Activated CD4-positive, alpha-beta T cell treated with anti-CD3 and anti-CD28 coated beads, Interleukin-2, amount 10 ng/mL, durations not matched to agents 7 days and 5 days (primary cell): ENCODE measurements around the gene RRP1B. TPM values are rescaled to one million over a fixed set of nuclear protein-coding genes. Genes with fewer than 3 reads are reported as not detected.
"Not testable (repeated sequence)": the region's sequence is repeated elsewhere in the genome, so short reads cannot be mapped to it uniquely, and the experiment has no call there.

Experiments
- CTCF ChIA-PET: fragments of 350-600 bp; sonication (Branson Sonifier 250); formaldehyde crosslinking; loops from one replicate; lab custom pipeline; 2021; ENCODE audit warnings: antibody characterized with exemption; lab: Charles Lee
- POLR2A ChIA-PET: fragments of 350-600 bp; sonication (Branson Sonifier 250); formaldehyde crosslinking; loops from one replicate; lab custom pipeline; 2021; ENCODE audit warnings: antibody characterized with exemption; lab: Charles Lee
- DNase-seq: peaks from one replicate; pipeline ENCODE4 v3.0.0-alpha.2; 2020
- H3K27ac Mint-ChIP-seq: one replicate; pipeline ENCODE4 v1.8.0; 2021; ENCODE audit warnings: mild to moderate bottlenecking, moderate library complexity, mixed read lengths
- H3K27me3 Mint-ChIP-seq: one replicate; pipeline ENCODE4 v1.8.0; 2021; ENCODE audit warnings: mixed read lengths
- H3K36me3 Mint-ChIP-seq: one replicate; pipeline ENCODE4 v1.8.0; 2021; ENCODE audit warnings: low read depth, mixed read lengths
- H3K4me1 Mint-ChIP-seq: one replicate; pipeline ENCODE4 v1.8.0; 2021; ENCODE audit warnings: mixed read lengths
- H3K4me3 Mint-ChIP-seq: one replicate; pipeline ENCODE4 v1.8.0; 2021; ENCODE audit warnings: mild to moderate bottlenecking, moderate library complexity, mixed read lengths
- H3K9me3 Mint-ChIP-seq: one replicate; pipeline ENCODE4 v1.8.0; 2021; ENCODE audit warnings: mixed read lengths
- total RNA-seq, 2 experiments: library from RNA; stranded (reverse); gene quantifications; one replicate each; pipeline ENCODE4 v1.2.3, GENCODE V29; 2021

The RRP1B gene
- total RNA-seq, 2 experiments from 2014 or later, result 47.7 to 48.1 TPM

DNA sequence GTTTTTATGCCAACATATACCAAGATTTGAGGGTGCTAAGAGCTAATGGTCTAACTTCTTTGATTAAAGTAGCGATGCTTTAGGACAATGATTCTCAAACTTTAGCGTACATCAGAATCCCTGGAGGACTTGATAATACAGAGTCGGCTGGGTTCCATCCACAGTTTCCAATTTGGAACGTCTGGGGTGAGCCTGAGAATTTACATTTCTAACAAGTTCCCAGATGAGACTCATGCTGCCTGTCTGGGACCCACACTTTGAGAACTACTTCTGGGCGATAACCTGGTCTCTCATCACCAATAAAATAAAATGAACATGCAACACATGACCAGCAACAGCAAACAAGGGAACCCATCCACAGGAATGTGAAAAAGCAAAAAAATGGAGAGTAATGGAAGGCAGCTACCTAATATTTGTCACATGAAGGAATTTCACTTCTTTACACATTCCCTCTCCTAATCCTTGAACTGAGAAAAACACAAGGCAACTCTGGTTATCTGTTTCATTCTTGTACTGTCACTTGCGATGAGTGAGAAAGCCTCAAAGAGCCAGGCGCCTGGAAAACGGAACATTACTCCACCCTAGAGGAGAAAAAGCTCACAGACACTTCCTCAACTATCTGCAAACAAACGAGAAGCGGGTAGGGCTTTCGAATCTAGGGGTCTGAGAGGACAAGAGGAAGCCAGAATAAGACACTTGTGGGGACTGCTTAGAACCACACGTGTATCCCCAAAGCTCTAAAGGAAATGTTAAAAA, 14.0 kb upstream of the RRP1B start:
- peak; percentile 48 for DNase-seq

DNA sequence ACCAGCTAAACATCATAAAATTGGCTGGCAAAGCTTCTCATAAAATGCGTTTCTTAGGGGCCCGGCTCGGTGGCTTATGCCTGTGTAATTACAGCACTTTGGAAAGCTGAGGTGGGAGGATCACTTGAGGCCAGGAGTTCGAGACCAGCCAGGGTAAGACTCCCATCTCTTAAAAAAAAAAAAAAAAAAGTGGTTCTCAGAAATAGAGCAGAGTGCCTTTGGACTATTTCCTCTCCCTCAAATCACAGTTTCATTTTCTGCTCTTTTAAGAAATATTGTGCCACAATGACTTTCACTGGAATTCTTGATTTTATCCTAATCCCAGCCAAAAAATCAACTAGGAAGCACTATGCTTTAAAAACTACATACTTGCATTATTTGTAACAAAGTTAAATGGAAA, 13.4 kb upstream of the RRP1B start:
- ChIA-PET POLR2A (no interaction called here), CTCF (interaction anchor here (0.5 to 1.7 kb wide), 2 partner anchors 10 to 52 kb away, joined by 3 to 6 read pairs; no protein-coding TSS in a partner anchor)
- peak overlapping the region; percentile 74 for H3K27ac Mint-ChIP-seq
- no peaks in the 10 kb centered on the region for H3K36me3 Mint-ChIP-seq
- no peak for DNase-seq
- H3K27me3 Mint-ChIP-seq, result peaks cover 6% of the 10 kb centered on the region
- H3K4me1 Mint-ChIP-seq, result peaks cover 22% of the 10 kb centered on the region
- H3K9me3 Mint-ChIP-seq, result no peaks in the 10 kb centered on the region
- H3K4me3 Mint-ChIP-seq, result peak overlapping the region; percentile 38

More for the DNA sequence above, 14.0 kb upstream of the RRP1B start:
- H3K4me3 Mint-ChIP-seq, result peak overlapping the region; percentile 38
- POLR2A ChIA-PET, result no interaction called here
- H3K9me3 Mint-ChIP-seq, result no peaks in the 10 kb centered on the region
- CTCF ChIA-PET, result interaction anchor here (0.5 to 1.7 kb wide), 2 partner anchors 11 to 52 kb away, joined by 3 to 6 read pairs; no protein-coding TSS in a partner anchor
- no peaks in the 10 kb centered on the region for H3K36me3 Mint-ChIP-seq
- peak overlapping the region; percentile 74 for H3K27ac Mint-ChIP-seq
- peaks cover 22% of the 10 kb centered on the region for H3K4me1 Mint-ChIP-seq
- peaks cover 6% of the 10 kb centered on the region for H3K27me3 Mint-ChIP-seq

- H3K9me3 Mint-ChIP-seq, result no peaks in the 10 kb centered on the region
- H3K27me3 Mint-ChIP-seq, result peaks cover 6% of the 10 kb centered on the region
- H3K27ac Mint-ChIP-seq, result no peak overlapping the region
- POLR2A ChIA-PET, result no interaction called here
- DNase-seq, result peak; percentile 86
- no peaks in the 10 kb centered on the region for H3K36me3 Mint-ChIP-seq
- CTCF ChIA-PET, result interaction anchor here (0.6 to 1.8 kb wide), 2 partner anchors 9 to 62 kb away, joined by 3 to 5 read pairs; no protein-coding TSS in a partner anchor
- H3K4me1 Mint-ChIP-seq, result peaks cover 22% of the 10 kb centered on the region
- H3K4me3 Mint-ChIP-seq, result no peak overlapping the region
Observed at GRCh38 chr21:43646550-43647260, 12.7 kb upstream of the RRP1B start.

DNA sequence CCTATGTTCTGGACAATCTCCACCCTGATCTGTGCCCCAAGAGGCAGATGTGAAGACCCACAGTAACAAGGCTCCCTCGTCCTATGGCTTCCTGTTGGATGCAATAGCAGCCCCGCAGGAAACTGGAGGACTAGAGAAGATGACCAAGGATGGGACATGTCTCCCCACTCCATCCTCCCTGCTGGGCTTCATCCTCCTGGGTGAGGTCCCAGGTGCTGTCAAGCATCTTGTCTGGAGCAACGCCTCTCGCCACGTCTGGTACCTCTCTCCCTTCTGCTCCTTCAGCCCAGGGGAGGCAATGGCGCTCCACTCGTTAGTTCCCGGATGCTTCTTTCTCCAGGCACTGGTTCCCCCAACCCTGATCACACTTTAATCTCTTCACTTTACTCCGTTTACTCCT, 11.2 kb upstream of the RRP1B start:
- Mint-ChIP-seq H3K27me3 (peaks cover 6% of the 10 kb centered on the region), H3K9me3 (no peaks in the 10 kb centered on the region), H3K4me3 (no peak overlapping the region), H3K36me3 (no peaks in the 10 kb centered on the region), H3K4me1 (peaks cover 22% of the 10 kb centered on the region), H3K27ac (no peak overlapping the region)
- no peak for DNase-seq
- ChIA-PET CTCF (interaction anchor here (1.8 kb wide), 1 partner anchor 8 kb away, joined by 5 read pairs; no protein-coding TSS in a partner anchor), POLR2A (no interaction called here)

DNA sequence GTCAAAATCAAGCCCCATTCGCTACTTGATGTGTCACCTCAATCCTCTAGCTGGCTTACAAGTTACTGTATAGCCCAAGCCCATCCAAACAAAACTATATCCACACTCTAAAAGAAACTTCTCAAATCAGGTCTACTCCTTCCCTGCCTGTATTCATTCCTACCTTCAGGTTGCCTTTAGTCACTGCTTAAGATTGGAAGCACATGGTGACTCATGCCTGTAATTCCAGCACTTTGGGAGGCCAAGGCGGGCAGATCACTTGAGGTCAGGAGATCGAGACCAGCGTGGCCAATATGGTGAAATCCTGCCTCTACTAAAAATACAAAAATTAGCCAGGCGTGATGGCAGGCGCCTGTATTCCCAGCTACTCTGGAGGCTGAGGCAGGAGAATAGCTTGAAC, 7.4 kb upstream of the RRP1B start:
- POLR2A ChIA-PET, H3K27ac Mint-ChIP-seq, H3K36me3 Mint-ChIP-seq, CTCF ChIA-PET, H3K4me1 Mint-ChIP-seq, H3K4me3 Mint-ChIP-seq, H3K27me3 Mint-ChIP-seq, DNase-seq, H3K9me3 Mint-ChIP-seq: not testable (repeated sequence)

DNA sequence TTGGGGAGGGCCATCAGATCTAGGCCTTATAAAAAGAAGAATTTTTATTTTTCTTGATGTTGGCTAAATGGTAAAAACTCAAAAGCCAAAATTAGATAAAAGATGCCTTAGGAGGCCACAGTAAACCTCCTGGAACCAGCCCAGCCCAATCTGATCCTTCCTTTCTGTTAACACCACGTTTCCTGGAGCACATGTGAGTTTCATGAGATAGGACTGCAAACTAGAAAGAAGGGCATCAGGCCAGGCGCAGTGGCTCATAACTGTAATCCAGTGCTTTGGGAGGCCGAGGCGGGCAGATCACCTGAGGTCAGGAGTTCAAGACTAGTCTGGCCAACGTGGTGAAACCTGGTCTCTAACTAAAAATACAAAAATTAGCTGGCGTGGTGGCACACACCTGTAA, 6.7 kb upstream of the RRP1B start:
- no peak for DNase-seq
- Mint-ChIP-seq H3K27ac (no peak overlapping the region), H3K27me3 (no peaks in the 10 kb centered on the region), H3K36me3 (no peaks in the 10 kb centered on the region), H3K4me3 (no peak overlapping the region), H3K9me3 (no peaks in the 10 kb centered on the region), H3K4me1 (peaks cover 7% of the 10 kb centered on the region)
- ChIA-PET POLR2A (no interaction called here), CTCF (no interaction called here)

GRCh38 chr21:43653626-43654025, 5.7 kb upstream of the RRP1B start:
- H3K36me3 Mint-ChIP-seq, result no peaks in the 10 kb centered on the region
- ChIA-PET POLR2A (no interaction called here), CTCF (no interaction called here)
- no peak overlapping the region for H3K27ac Mint-ChIP-seq
- no peak for DNase-seq
- H3K27me3 Mint-ChIP-seq, result no peaks in the 10 kb centered on the region
- no peaks in the 10 kb centered on the region for H3K9me3 Mint-ChIP-seq
- H3K4me3 Mint-ChIP-seq, result no peak overlapping the region
- peaks cover 9% of the 10 kb centered on the region for H3K4me1 Mint-ChIP-seq

- CTCF ChIA-PET, result interaction anchor here (1.2 to 1.8 kb wide), 3 partner anchors 7 to 17 kb away, joined by 4 to 6 read pairs (median 5); no protein-coding TSS in a partner anchor
- no peaks in the 10 kb centered on the region for H3K9me3 Mint-ChIP-seq
- POLR2A ChIA-PET, result no interaction called here
- peaks cover 15% of the 10 kb centered on the region for H3K4me1 Mint-ChIP-seq
- H3K27me3 Mint-ChIP-seq, result no peaks in the 10 kb centered on the region
- H3K36me3 Mint-ChIP-seq, result no peaks in the 10 kb centered on the region
- H3K27ac Mint-ChIP-seq, result no peak overlapping the region
- no peak overlapping the region for H3K4me3 Mint-ChIP-seq
- DNase-seq, result no peak
Observed at GRCh38 chr21:43654806-43655489, 4.4 kb upstream of the RRP1B start.

- peaks cover 37% of the 10 kb centered on the region for H3K4me1 Mint-ChIP-seq
- H3K27me3 Mint-ChIP-seq, result no peaks in the 10 kb centered on the region
- peaks cover 19% of the 10 kb centered on the region for H3K36me3 Mint-ChIP-seq
- H3K4me3 Mint-ChIP-seq, result peak overlapping the region; percentile 25
- peak overlapping the region; percentile 67 for H3K27ac Mint-ChIP-seq
- CTCF ChIA-PET, result interaction anchor here (1.0 kb wide), 1 partner anchor 27 kb away, joined by 3 read pairs; no protein-coding TSS in a partner anchor
- POLR2A ChIA-PET, result no interaction called here
- no peak for DNase-seq
- H3K9me3 Mint-ChIP-seq, result no peaks in the 10 kb centered on the region
Observed at GRCh38 chr21:43657355-43658087, 1.8 kb upstream of the RRP1B start.

DNA sequence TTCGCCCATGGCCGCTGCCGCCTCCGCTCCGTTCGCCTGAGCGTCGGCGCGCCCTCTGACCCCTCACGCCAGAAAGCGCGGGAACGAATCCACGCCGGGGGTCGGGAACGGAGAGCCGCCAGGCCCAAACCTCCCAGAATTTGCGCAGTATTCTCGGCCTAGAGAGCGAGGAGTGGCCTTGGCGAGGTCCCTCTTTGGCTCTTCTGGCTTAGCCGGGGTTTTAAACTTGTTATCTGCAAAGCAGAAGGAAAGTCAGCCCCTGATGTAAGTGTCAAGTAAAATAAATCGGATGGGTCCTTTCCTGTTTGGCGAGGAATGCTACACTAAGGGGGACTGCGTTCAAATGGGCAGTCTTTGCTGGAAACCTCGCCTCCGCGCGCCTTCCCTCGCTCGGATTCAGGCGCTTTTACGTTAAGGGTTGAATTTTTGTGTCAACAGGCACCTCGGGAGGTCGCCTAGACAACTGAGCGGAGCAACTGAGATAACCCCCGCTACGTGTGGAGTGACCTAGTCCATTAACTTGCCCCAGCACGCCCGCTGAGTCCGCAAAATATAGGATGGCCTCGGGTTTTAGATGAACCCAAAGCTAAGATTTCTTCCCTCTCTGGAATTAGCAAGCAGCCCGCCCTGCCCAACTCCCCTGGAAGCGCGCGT, 1.1 kb upstream of the RRP1B start:
- Mint-ChIP-seq H3K4me1 (peaks cover 44% of the 10 kb centered on the region), H3K27me3 (no peaks in the 10 kb centered on the region), H3K9me3 (no peaks in the 10 kb centered on the region), H3K27ac (peak overlapping the region; percentile 43), H3K36me3 (peaks cover 26% of the 10 kb centered on the region), H3K4me3 (peak overlapping the region; percentile 31)
- ChIA-PET POLR2A (interaction anchor here (0.8 kb wide), 1 partner anchor 43 kb away, joined by 3 read pairs; no protein-coding TSS in a partner anchor), CTCF (no interaction called here)
- DNase-seq, result no peak

DNA sequence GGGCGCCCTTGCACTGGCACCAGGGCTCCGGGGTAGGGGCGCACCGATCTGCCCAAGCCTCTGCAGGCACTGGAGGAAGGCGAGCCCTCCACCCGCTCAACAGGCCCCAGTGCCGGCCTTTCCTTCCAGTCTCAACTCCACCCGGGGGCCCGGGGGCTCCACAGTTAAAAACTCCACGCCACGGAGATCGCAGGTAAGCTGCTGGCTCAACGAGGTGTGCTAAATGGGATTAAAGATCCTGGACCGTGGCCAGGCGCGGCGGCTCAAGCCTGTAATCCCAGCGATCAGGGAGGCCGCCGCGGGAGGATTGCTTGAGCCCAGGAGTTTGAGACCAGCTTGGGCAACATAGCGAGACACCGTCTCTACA, 608 bp upstream of the RRP1B start:
- no peak for DNase-seq
- no peaks in the 10 kb centered on the region for H3K27me3 Mint-ChIP-seq
- H3K27ac Mint-ChIP-seq, result peak overlapping the region; percentile 92
- peaks cover 29% of the 10 kb centered on the region for H3K36me3 Mint-ChIP-seq
- H3K9me3 Mint-ChIP-seq, result no peaks in the 10 kb centered on the region
- peaks cover 47% of the 10 kb centered on the region for H3K4me1 Mint-ChIP-seq
- peak overlapping the region; percentile 98 for H3K4me3 Mint-ChIP-seq
- CTCF ChIA-PET, result no interaction called here
- POLR2A ChIA-PET, result interaction anchor here (0.8 kb wide), 1 partner anchor 42 kb away, joined by 3 read pairs; no protein-coding TSS in a partner anchor
